Liver (tissue), 9 donors: ENCODE results near the gene TP53I11. TPM values are rescaled to one million over a fixed set of nuclear protein-coding genes. Genes with fewer than 3 reads are reported as not detected.

Experiments used
- DNase-seq: peaks from one replicate; pipeline ENCODE4 v3.0.0-alpha.2; 2017; ENCODE audit warnings: low spot score
- H3K27ac ChIP-seq, 2 donors: one replicate each; pipeline ENCODE4 v1.7.0; 2013; ENCODE audit warnings: inconsistent platforms in 2 of 2, low read length in 2 of 2, control low read depth in 1 of 2, low read depth in 1 of 2, mild to moderate bottlenecking in 1 of 2
- H3K27me3 ChIP-seq, 4 donors: one replicate each; pipeline versions ENCODE4 v1.6.1 to v1.7.0; 2013; ENCODE audit warnings: low read length in 3 of 4, inconsistent platforms in 1 of 4, mild to moderate bottlenecking in 1 of 4, moderate library complexity in 1 of 4; ENCODE audit not compliant: control insufficient read depth in 4 of 4, insufficient read depth in 4 of 4
- H3K36me3 ChIP-seq, 4 donors: one replicate each; pipeline versions ENCODE4 v1.6.1 to v1.7.0; 2013; ENCODE audit warnings: low read length in 3 of 4, mild to moderate bottlenecking in 3 of 4, low read depth in 1 of 4, moderate library complexity in 1 of 4; ENCODE audit not compliant: control insufficient read depth in 4 of 4, insufficient read depth in 3 of 4
- H3K4me1 ChIP-seq, 4 donors: one replicate each; pipeline versions ENCODE4 v1.6.1 to v1.7.0; 2013; ENCODE audit warnings: low read length in 3 of 4, mild to moderate bottlenecking in 3 of 4, moderate library complexity in 1 of 4; ENCODE audit not compliant: control insufficient read depth in 4 of 4, insufficient read depth in 4 of 4
- H3K4me3 ChIP-seq, 3 donors: one replicate each; pipeline versions ENCODE4 v1.6.1 to v1.7.0; 2013; ENCODE audit warnings: low read length in 3 of 3, control low read depth in 1 of 3, low read depth in 1 of 3, mild to moderate bottlenecking in 1 of 3
- H3K9ac ChIP-seq, 2 donors: one replicate each; pipeline ENCODE4 v1.7.0; 2013; ENCODE audit warnings: low read length in 2 of 2, mild to moderate bottlenecking in 2 of 2, moderate library complexity in 2 of 2, control low read depth in 1 of 2, low read depth in 1 of 2
- H3K9me3 ChIP-seq, 4 donors: one replicate each; pipeline versions ENCODE4 v1.6.1 to v1.7.0; 2013; ENCODE audit warnings: low read length in 3 of 4; ENCODE audit not compliant: control insufficient read depth in 4 of 4
- ATF3 ChIP-seq: IDR thresholded peaks from 2 replicates; pipeline ENCODE4 v1.6.1; 2016; ENCODE audit warnings: antibody characterized with exemption
- EGR1 ChIP-seq, 2 donors: IDR thresholded peaks; 2 replicates each; pipeline ENCODE4 v1.6.1; 2016 to 2018; ENCODE audit warnings: antibody characterized with exemption in 2 of 2, low read depth in 2 of 2
- FOXA1 ChIP-seq: IDR thresholded peaks from 2 replicates; pipeline ENCODE4 v1.6.1; 2016; ENCODE audit warnings: antibody characterized with exemption
- HNF4G ChIP-seq: IDR thresholded peaks from 2 replicates; pipeline ENCODE4 v1.6.1; 2016; ENCODE audit warnings: antibody characterized with exemption
- RAD21 ChIP-seq, 2 donors: IDR thresholded peaks; 2 replicates each; pipeline ENCODE4 v1.6.1; 2016; ENCODE audit warnings: antibody characterized with exemption in 2 of 2, mild to moderate bottlenecking in 2 of 2
- REST ChIP-seq: IDR thresholded peaks from 2 replicates; pipeline ENCODE4 v1.6.1; 2016; ENCODE audit warnings: antibody characterized with exemption, mild to moderate bottlenecking
- TAF1 ChIP-seq: conservative IDR thresholded peaks from 2 replicates; pipeline ENCODE4 v1.6.1; 2016; ENCODE audit warnings: antibody characterized with exemption, mild to moderate bottlenecking
- YY1 ChIP-seq: IDR thresholded peaks from 2 replicates; pipeline ENCODE4 v1.6.1; 2016; ENCODE audit warnings: antibody characterized with exemption, mild to moderate bottlenecking
- WGBS: extraction: QIAGEN DNeasy Blood & Tissue Kit; methylation state at CpG from one replicate; pipeline ENCODE4 v1.1.7; 2013; 5-methylcytosine and 5-hydroxymethylcytosine counted together
- polyA plus RNA-seq, 2 donors: library from polyadenylated mRNA; stranded (reverse) in 1 of 2; unstranded in 1 of 2; fragments of 200-250 nt in 1 of 2; fragments of >200 nt in 1 of 2; fragmentation: Nextera tagmentation in 1 of 2; extraction: Ambion mirVana in 1 of 2; gene quantifications; one replicate each; pipeline versions ENCODE4 v1.2.1 to v1.2.3, GENCODE V29; 2013 to 2015
- total RNA-seq, 2 donors: library from RNA; depleted of rRNA; stranded (reverse); fragments of >200 nt; gene quantifications; one replicate each; pipeline ENCODE4 v1.2.3, GENCODE V29; 2014
- TF ChIP-seq, protein P1 (sequence below): fragments of 150-350 bp; IDR thresholded peaks from 2 replicates; pipeline ENCODE4 v1.5.1; 2017; ENCODE audit warnings: improper control_type of control experiment, low read depth, low read length; ENCODE audit not compliant: missing input control
- TF ChIP-seq, protein P2 (sequence below): IDR thresholded peaks from 2 replicates; pipeline ENCODE4 v1.6.1; 2016; ENCODE audit warnings: antibody characterized with exemption
- donor health status: healthy.
- donor health status: healthy.
- donor health status: healthy.
- donor health status: healthy.
- donor health status: healthy.

The TP53I11 gene
- total and polyA plus RNA-seq, 4 donors = 3.6 to 16.0 (median 8.3) TPM

DNA sequence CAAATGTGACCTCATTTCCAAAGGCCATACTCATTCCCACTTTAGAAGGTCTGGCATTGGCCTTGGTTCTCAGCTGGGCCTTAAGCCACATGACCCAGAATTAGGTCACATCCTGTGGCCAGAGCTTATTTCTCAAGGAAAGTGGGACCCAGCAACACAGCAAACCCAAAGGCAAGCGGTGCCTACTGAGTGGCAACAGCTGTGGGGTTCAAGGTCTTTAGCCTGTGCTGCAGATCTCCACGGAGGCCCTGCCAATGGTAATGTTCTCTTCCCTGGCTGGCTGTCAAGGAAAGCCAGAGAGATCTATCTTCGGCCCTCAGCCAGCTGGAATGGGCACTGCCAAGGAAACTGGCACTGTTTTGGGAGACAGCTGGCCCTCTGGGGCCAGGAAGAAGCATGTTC lies 41.5 kb upstream of the TP53I11 start:
- H3K9me3 ChIP-seq = no peaks in the 10 kb centered on the region
- H3K27me3 ChIP-seq = peaks cover 0 to 3% (median 0%) of the 10 kb centered on the region in 4 donors
- no peak for DNase-seq
- H3K4me3 ChIP-seq = no peak overlapping the region
- no peak overlapping the region for H3K9ac ChIP-seq
- no peaks in the 10 kb centered on the region for H3K36me3 ChIP-seq
- no peak overlapping the region for H3K27ac ChIP-seq
- WGBS = 60% methylated on average over 3 of the region's 3 CpGs
- H3K4me1 ChIP-seq = no peaks in the 10 kb centered on the region
- TF ChIP-seq, protein P1, sequence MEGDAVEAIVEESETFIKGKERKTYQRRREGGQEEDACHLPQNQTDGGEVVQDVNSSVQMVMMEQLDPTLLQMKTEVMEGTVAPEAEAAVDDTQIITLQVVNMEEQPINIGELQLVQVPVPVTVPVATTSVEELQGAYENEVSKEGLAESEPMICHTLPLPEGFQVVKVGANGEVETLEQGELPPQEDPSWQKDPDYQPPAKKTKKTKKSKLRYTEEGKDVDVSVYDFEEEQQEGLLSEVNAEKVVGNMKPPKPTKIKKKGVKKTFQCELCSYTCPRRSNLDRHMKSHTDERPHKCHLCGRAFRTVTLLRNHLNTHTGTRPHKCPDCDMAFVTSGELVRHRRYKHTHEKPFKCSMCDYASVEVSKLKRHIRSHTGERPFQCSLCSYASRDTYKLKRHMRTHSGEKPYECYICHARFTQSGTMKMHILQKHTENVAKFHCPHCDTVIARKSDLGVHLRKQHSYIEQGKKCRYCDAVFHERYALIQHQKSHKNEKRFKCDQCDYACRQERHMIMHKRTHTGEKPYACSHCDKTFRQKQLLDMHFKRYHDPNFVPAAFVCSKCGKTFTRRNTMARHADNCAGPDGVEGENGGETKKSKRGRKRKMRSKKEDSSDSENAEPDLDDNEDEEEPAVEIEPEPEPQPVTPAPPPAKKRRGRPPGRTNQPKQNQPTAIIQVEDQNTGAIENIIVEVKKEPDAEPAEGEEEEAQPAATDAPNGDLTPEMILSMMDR = no peak
- TF ChIP-seq ATF3 (no peak), FOXA1 (no peak), TAF1 (no peak), HNF4G (no peak)

DNA sequence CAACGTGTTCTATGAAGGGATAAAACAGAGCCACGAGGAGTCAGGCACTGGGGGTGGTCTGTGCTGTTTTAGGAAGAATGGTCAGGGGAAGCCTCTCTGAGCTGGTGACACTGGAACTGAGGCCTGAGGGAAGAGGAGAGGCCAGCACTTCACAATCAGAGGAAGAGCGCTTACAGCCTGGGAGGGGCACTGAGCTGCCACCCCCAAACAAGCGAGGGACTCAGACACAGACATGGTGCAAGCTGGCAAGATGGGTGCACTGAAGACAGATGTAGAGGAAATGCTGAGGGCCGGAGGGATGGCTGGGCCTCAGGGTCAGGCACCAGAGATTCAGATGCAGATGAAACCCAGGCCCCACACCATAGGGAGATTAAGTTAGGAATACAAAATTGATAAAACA lies 40.0 kb upstream of the TP53I11 start:
- Histone ChIP-seq H3K4me1 (no peaks in the 10 kb centered on the region), H3K4me3 (no peak overlapping the region), H3K27me3 (peaks cover 0 to 3% (median 0%) of the 10 kb centered on the region in 4 donors), H3K9ac (no peak overlapping the region), H3K27ac (no peak overlapping the region), H3K9me3 (no peaks in the 10 kb centered on the region), H3K36me3 (no peaks in the 10 kb centered on the region)
- DNase-seq = no peak
- TF ChIP-seq REST (no peak), EGR1 (IDR thresholded peaks at IDR 0.05; ENCODE audit: low read depth in 2 of 2) (no peak), HNF4G (no peak), RAD21 (IDR thresholded peaks at IDR 0.05) (no peak), YY1 (no peak)
- TF ChIP-seq, protein P2, sequence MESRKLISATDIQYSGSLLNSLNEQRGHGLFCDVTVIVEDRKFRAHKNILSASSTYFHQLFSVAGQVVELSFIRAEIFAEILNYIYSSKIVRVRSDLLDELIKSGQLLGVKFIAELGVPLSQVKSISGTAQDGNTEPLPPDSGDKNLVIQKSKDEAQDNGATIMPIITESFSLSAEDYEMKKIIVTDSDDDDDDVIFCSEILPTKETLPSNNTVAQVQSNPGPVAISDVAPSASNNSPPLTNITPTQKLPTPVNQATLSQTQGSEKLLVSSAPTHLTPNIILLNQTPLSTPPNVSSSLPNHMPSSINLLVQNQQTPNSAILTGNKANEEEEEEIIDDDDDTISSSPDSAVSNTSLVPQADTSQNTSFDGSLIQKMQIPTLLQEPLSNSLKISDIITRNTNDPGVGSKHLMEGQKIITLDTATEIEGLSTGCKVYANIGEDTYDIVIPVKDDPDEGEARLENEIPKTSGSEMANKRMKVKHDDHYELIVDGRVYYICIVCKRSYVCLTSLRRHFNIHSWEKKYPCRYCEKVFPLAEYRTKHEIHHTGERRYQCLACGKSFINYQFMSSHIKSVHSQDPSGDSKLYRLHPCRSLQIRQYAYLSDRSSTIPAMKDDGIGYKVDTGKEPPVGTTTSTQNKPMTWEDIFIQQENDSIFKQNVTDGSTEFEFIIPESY = no peak
- WGBS = 92% methylated on average over 5 of the region's 5 CpGs
